C4-2B (cell line): ENCODE data around the gene JAZF1.

Source experiments
- H3K27ac ChIP-seq: fragments of 450-650 bp; 2 replicates; pipeline ENCODE4 v1.5.1; 2017
- ZFX ChIP-seq: fragments of 450-650 bp; IDR thresholded peaks from 2 replicates; pipeline ENCODE4 v1.6.1; 2017
- TF ChIP-seq, protein P1 (sequence below): fragments of 450-650 bp; conservative IDR thresholded peaks from 2 replicates; pipeline ENCODE4 v1.5.1; 2017; ENCODE audit warnings: mild to moderate bottlenecking

Gene JAZF1

DNA sequence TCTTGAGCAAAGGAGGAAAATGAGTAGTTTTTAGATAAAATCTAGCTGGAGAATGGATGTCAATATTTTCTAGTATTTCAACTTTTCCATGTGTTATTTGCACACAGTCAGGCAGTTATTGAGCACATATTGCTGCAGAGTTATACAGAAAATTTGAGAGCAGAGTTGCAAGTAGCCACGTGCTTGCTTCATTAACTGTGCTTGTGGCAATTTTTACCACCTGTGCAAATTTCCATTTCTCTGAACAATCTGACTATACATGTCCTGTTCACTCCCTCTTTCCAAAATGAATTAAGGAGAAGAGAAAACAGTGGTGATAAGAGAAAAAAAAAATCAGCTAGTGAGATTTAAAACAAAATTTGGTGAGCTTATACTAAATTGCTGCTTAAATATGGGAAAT lies 262.1 kb downstream of the JAZF1 start:
- no peak overlapping the region for H3K27ac ChIP-seq
- no peak for TF ChIP-seq ZFX
- TF ChIP-seq, protein P1, sequence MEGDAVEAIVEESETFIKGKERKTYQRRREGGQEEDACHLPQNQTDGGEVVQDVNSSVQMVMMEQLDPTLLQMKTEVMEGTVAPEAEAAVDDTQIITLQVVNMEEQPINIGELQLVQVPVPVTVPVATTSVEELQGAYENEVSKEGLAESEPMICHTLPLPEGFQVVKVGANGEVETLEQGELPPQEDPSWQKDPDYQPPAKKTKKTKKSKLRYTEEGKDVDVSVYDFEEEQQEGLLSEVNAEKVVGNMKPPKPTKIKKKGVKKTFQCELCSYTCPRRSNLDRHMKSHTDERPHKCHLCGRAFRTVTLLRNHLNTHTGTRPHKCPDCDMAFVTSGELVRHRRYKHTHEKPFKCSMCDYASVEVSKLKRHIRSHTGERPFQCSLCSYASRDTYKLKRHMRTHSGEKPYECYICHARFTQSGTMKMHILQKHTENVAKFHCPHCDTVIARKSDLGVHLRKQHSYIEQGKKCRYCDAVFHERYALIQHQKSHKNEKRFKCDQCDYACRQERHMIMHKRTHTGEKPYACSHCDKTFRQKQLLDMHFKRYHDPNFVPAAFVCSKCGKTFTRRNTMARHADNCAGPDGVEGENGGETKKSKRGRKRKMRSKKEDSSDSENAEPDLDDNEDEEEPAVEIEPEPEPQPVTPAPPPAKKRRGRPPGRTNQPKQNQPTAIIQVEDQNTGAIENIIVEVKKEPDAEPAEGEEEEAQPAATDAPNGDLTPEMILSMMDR: no peak

DNA sequence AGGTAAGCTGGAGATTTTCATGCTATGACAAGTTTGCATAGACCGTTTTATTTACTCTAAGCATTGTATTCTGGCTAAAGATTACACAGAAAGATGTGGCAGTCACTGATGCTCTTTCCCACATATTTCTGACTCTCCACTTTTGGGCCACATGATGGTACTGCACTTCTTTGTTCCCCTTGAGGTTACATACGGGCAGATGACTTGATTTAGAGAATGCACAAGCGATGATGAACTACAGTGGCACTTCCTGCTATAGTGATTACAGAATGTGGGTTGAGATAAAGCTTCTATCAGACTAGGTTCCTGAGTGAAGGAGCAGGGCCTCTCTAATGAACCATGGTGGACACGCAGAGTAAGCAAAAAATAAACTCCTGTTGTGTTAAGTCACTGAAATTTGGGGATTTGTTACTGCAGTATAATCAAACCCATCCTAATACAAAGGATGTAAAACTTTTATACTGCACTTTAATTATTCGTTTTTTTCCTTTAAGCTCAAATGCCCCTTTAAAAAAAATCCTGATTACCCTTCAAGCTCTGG lies 262.8 kb downstream of the JAZF1 start:
- TF ChIP-seq, protein P1: no peak
- TF ChIP-seq ZFX: no peak
- peak overlapping the region; percentile 87; the same call in 1 of the 2 replicates for H3K27ac ChIP-seq

DNA sequence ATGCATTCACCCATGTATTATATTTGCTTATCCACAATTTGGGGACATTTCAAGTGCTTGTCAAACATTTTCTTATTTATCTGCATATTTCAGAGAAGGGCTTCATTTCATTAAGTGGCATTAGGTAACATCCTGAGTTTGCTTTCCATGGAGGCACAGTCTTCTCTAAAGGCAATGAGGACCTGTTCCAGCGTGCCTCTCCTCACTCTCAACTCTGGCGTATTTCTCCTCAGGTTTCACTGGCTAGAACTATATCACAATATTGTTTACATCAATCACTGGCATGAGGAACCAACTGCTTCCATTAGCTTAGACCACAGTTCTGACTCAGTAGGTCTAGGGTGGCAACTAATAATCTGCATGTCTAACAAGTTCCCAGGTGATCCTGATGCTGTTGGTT lies 263.5 kb downstream of the JAZF1 start:
- TF ChIP-seq, protein P1: no peak
- TF ChIP-seq ZFX: no peak
- peak overlapping the region; percentile 87 for H3K27ac ChIP-seq

DNA sequence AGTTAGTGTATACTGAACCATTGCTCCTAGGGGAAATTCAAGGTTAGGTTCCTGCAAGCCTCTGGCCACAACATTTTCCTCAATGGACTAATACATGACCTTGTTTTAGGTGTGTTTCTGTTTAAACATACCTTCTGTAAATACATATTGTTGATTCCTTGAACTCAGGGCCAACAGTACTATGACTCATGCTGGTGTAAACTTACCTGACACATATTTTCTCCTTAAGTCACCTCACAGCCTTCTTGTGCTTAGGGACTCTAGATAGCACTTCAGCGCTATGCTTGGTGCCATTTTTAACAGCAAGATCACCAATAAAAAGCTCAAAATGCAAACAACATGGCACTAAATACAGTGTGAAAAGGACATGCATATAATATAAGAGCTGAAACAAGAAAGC lies 264.2 kb downstream of the JAZF1 start:
- TF ChIP-seq, protein P1: no peak
- TF ChIP-seq ZFX: no peak
- peak overlapping the region; percentile 87 for H3K27ac ChIP-seq

DNA sequence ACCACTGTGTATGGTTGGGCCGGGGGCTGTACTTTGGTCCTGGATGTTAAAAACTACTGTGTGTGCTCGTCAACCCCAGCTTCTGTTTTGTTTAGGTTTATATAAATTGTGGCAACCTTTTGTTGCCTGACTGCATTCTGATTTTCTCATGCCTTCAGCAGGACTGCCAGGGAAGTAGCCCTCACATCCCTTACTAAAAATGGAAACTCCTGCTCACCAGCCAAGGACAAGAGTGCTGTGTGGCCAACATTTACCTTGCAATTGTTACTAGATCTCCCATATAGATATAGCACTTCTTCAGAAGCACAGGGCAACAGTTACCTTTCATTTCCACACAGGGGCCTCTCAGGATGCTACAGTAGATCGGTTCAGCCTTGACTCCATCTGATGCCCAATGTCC lies 266.2 kb downstream of the JAZF1 start:
- TF ChIP-seq, protein P1: no peak
- TF ChIP-seq ZFX: no peak
- H3K27ac ChIP-seq: peak overlapping the region; percentile 28; the same call in 1 of the 2 replicates

DNA sequence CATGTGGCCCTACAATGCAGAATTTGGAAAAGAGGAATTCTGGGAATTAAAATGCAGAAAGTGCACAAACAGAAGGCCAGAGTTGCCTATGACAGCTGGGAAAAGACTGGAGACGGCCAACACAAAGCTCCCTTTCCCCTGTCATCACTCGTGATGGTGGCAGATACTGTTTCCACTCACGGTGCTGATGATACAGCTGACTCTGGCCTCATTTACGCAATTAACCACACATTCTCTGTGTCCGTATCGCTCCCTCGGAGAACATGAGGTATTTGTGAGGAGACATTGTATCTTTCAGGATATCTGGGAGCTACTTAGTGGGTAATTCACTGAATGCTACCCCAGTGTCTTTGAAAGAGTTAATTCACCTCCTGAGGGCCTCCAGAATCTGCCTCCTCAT lies 267.8 kb downstream of the JAZF1 start:
- no peak overlapping the region for H3K27ac ChIP-seq
- TF ChIP-seq, protein P1: no peak
- no peak for TF ChIP-seq ZFX

DNA sequence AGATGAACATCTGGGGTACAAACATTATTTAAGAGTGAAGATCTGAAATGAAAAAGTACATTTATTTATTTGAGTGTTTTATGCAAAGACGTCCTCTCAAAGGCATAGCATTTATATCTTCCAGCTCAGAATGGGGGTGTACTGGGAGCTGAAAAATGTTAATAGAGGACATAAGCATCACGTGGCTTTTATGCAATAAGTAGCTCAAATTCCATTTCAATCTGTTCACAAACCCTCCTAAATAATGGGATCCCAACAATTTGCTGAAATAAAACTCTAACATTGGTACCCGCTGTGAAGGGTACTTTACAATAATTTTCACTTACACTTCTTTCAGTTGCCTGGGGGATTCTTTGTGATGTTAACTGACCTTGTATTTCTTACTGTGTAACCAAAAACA lies 268.7 kb downstream of the JAZF1 start:
- H3K27ac ChIP-seq: no peak overlapping the region
- TF ChIP-seq, protein P1: no peak
- TF ChIP-seq ZFX: no peak
